GM19397 (cell line): ENCODE data around the gene COL27A1.

Experiments
- ATAC-seq: cut with Tn5 transposase; IDR thresholded peaks from one replicate; pipeline ENCODE4 v1.9.1; 2021; ENCODE audit warnings: mild to moderate bottlenecking, moderate library complexity; ENCODE audit not compliant: unreplicated experiment

COL27A1 gene

GRCh38 chr9:114238891-114239875 lies 83.8 kb downstream of the COL27A1 start:
- no peak for ATAC-seq

DNA sequence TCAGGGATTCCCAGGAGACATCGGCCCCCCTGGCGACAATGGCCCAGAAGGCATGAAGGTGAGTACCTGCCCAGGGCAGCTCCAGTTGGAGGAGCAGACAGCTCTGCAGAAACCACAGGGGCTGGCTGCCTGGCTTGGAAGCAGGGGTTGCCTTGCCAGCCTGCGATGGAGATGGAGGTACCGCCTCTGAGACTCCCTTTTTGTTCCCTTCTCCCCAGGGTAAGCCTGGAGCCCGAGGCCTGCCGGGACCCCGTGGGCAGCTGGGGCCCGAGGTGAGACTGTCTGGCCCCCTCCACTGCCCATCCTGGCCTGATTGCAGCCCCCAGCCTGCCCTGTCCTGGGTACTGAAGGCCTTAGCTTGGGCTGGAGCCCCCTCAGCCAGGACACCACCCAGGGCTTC lies 84.9 kb downstream of the COL27A1 start:
- no peak for ATAC-seq

DNA sequence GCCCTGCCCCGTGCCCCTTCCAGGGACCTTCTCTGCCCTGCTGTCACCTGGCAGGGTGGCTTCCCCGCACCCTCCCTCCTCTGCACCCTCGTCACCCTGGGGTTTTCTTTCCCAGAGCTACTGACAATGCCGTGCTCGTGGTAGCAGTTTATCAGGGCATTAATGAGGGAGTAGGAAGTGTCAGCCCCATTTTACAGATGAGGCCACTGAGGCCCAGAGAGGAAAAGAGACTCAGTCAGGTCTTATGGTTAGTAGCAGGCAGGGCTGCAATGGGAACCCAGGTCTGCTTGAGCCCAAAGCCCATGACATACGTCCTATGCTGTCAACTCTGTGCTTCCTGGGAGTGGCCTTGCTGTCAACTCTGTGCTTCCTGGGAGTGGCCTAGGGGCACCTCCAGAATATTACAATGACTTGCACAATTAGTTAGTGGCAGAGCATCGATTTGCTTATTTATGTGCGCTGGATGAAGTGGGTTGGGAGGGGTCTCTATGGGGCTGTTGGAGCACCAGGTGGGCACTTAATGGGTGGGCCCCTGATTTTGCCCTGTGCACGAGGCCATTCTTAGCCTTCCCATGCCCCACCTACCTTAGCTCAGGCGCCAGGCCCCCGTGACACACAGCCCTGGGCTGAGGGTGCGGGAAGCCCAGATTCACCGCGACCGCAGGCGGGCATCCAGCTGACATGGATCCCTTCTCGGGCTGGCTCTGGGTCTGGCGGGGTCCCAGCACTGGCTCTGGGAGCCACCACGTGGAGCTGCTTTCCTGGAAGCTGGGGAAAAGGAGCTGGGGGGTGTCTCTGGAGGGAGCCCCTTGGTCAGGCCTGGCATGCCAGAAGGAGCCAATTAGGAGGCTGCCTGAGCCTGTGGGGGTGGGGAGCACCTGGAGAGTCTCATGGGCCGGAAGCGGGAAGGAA lies 85.6 kb downstream of the COL27A1 start:
- ATAC-seq = no peak

DNA sequence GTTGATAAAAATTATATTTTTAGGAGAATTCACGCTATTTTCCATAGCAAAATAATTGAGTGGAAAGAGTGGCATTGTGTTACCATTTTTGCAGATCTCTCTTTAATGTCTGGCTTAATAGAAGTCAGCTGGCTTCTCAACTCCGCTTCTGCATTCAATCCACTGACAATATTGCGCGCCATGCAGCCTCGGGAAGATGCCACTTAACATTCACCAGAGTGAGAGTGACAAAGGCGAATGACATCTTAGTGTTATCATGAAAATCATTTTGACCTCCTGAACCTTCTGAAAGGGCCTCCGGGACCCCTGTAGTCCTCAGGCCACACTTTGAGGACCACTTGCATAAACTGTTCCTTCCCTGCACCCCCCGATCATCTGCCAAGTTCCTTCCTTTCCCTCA lies 87.5 kb downstream of the COL27A1 start:
- no peak for ATAC-seq

- no peak for ATAC-seq
These were observed 87.9 kb downstream of the COL27A1 start for GRCh38 chr9:114243240-114243639.

DNA sequence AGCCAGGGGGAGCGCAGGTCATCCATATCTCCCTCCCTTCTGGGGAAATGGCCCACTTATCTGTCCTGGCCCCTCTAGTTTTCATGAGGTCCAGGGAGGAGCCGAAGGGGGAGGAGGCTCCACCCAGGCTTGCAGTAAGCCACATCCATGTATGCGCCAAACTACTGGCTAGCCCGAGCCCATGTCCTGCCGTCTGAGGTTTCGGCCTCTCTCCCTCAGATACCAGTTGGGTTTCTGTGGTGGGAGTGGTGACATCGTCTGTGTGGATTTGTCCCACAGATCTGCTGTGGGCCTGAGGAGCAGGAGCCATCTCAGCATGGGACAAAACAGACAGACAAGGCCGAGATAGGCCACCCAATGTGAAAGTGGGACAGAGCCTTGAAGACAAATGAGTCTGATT lies 89.2 kb downstream of the COL27A1 start:
- no peak for ATAC-seq

DNA sequence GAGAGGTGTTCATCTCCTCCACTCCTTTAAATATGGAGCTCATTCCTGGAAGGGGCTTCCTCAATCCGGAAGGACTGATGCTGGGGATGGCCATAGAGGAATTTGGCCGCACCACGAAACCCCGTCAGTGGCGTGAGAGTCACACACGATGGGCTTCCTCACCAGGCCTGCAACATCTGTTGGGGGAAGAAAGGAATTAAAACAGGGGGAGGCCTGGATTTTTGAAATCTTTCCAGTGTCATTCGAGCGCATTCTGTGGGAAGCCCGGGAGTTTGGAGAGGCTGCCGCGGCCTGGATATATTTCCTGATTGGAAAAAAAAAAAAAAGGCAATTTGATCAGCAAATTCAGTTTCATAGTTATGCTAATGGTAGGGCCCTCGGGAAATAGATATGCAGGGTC lies 91.2 kb downstream of the COL27A1 start:
- ATAC-seq = no peak

- ATAC-seq = no peak
These were observed 91.7 kb downstream of the COL27A1 start for GRCh38 chr9:114247077-114247476.

- no peak for ATAC-seq
These were observed 92.2 kb downstream of the COL27A1 start for GRCh38 chr9:114247491-114247890.

DNA sequence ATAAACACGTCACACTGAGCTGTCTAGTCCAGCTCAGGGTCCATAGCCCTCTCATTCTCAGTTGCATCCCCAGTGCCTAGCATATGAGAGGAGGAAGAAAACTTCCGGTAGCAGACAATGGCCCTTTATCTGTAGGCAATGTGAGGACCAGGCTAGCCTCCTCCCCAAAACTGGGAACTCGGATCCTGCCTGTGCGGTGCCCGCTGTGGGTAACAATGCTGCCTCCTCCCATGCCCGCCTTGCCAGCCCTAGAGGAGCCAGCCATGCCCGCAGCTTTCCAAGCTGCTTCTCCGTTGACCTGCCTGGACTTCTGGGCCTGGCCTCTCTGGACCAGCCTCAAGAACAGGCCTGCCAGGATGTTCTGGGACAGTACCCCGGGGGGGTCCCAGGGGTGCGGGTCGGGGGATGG lies 93.0 kb downstream of the COL27A1 start:
- no peak for ATAC-seq

DNA sequence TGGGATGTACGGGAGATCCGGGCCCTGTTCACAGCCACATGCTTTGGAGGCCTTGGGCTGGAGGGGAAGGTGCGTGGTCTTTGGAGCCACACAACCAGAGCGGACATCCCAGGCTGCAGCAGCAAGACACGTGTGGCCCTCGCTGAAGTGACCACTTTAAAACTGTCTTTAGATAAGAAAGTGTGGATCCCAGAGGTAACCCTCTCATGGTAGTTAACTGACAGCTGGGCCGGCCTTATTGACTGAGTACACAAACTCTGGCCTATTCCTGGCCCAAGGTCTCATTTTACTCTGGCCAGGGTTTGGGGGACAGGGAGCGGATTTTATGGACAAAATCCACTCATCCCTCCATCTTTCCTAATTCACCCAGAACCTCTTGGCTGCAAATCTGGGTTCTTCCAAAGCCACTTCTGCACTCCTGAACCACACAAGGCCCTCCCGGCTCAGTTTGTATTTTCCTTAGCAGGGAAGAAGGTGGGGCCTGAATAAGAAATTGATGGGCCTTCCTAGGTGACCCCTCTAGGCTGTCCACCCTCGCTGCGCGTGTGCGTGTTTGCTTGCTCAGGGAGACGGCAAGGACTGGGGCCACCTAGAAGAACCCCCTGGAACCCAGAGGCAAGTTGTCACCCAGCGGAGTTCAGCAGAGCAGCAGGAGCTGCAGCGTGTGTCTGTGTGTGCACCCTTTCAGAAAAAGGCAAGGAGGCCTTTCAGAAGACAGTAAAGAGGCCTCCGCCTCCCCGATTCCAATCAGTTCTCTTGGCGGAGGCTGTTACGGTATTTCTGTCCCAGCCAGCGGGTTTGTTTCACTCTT lies 94.3 kb downstream of the COL27A1 start:
- no peak for ATAC-seq

DNA sequence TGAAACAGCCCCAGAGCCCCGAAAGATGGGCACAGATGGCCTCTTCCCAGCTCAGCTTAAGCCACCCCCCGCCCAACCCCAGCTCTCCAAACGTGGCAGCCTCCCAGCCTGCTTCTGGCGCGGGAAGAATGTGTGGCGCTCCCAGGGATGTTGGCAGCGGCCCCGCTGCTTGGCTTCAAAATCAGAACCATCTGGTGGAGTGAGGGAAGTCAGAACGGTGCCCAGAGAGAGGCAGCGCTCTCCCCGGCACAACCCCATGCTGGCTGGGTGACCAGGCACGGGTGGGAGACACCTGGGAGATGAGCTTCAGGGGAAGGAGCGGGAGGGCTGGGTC lies 94.9 kb downstream of the COL27A1 start:
- no peak for ATAC-seq

DNA sequence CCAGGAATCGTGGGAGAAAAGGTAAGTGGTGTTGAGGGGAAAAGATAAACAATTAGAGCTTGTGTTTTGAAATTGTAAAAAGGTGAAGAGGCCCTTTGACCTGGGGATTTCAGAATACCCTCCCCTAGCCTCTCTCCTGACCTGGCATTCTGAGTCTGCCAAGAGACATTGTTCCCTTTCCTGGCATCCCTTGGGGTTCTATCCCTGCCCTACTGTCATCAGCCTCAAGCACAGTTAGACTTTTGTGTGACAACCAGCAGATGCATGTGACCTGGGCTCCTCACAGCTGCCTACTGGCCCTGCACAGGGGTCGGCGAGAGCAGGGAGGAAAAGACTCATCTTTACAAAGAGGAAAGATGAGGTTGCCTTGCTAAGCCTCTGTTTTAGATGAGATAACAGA lies 95.3 kb downstream of the COL27A1 start:
- ATAC-seq = no peak

GRCh38 chr9:114252394-114252793 lies 97.1 kb downstream of the COL27A1 start:
- ATAC-seq = no peak

GRCh38 chr9:114256827-114257328 lies 101.5 kb downstream of the COL27A1 start:
- no peak for ATAC-seq

- ATAC-seq = no peak
These were observed 102.9 kb downstream of the COL27A1 start for GRCh38 chr9:114258218-114258617.

GRCh38 chr9:114258866-114259797 lies 103.8 kb downstream of the COL27A1 start:
- ATAC-seq = no peak

DNA sequence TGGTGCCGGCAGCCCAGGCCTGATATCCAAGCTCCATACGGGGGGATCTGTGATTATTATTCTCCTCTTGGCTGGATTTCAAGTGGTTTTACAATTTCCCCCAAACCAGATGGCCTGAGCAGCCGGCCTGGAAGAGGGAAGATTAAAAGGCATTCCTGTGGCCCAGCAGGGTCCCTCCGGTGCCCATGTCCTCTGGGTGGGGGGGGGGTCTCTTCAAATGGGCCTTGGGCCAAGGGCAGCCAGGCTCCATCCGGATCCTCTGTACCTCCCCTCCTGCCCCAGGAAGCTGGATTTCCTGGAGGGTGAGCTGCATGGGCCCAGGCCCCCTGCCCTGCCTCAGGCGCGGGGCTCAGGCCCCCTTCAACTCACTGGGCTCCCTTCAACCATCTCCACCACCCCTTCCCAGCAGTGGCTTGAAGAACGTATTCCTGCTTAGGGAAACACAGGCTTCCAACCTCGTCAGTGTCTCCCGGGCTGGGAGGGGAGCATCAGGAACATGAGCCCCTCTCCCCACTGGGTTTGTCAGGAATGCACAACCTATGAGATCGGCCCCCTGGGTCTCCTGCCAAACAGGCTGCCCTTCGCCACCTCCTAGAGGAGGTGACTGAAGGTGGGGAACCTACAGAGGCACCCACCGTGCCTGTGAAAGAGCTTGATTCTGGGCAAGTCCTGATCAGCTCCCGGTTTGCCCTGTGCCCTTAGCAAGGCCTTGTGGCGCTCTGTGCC lies 104.6 kb downstream of the COL27A1 start:
- no peak for ATAC-seq

DNA sequence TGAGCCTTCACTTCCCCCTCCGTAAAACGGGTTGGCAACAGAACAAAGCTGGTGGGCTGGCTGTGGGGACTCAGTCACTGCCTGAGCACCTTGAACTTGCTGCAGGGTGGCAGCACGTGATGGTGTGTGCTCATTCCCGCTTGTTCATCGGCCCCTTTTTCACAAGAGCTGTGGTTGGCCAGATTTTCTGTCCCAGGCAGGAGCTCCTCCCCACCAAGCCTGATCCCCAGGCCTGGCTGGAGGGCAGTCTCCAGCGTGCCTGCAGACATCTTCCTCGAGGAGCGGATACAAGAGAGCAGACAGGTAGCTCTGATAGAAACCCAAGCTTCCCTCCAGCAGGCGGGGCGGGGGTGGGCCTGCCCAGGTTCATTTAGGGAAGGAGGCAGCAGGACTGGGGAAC lies 105.7 kb downstream of the COL27A1 start:
- no peak for ATAC-seq
